ENCODE results near the gene BRINP1. TPM values are rescaled to one million over a fixed set of nuclear protein-coding genes. Genes with fewer than 3 reads are reported as not detected.
A peak's percentile ranks its signal among the peaks of the same experiment; 100 is the strongest.

The BRINP1 gene
- total RNA-seq, 6 donors from 2014 or later = 0.30 to 10.9 (median 0.72) TPM; not detected in 1

DNA sequence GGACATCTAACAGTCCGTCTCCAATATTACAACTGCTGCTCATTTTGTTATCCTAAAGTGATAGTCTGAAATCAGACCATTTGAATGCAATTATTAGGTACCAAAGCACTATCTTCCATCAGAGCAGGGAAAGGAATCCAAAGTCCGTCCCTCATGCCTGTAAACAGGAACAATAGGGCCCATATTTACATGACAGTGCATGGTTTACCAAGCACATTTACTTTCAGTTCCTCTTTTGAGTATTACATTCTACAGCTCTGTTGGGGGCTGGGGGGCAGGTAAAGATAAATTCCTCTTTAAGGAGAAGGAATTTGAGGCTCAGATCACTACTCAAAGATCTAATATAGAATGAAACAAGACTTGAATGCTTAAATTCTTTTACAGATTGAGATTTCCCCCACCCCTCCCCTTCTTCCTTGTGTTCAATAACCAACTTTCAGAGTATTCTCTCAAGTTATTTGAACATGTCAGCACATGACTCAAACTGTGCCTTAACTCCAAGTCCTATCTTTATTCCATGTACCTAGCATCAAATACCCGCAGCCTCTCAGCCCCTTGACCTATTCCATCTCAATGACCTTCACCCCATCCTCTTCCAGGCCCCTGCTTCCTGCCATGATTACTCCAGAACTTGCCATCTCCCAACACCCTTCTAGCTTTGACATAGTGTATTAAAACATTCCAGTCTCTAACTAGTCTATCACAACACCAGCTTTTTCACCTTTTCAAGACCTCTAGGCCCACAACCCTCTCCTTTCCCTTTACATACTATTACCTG, 71.0 kb downstream of the BRINP1 start:
- H3K27ac ChIP-seq = no peak overlapping the region

GRCh38 chr9:119291554-119291953, 77.7 kb downstream of the BRINP1 start:
- H3K27me3 ChIP-seq = no peaks in the 10 kb centered on the region
- DNase-seq (no peak), ATAC-seq (ENCODE audit: low FRiP score in 2 of 2) (no peak)
- no peaks in the 10 kb centered on the region for H3K36me3 ChIP-seq
- H3K4me1 ChIP-seq = no peaks in the 10 kb centered on the region
- 39 to 56% methylated on average over 1 of the region's 1 CpG for whole genome bisulfite sequencing, 2 donors
- H3K9me3 ChIP-seq = no peaks in the 10 kb centered on the region
- no peak overlapping the region for H3K27ac ChIP-seq
- TF ChIP-seq, protein P1, sequence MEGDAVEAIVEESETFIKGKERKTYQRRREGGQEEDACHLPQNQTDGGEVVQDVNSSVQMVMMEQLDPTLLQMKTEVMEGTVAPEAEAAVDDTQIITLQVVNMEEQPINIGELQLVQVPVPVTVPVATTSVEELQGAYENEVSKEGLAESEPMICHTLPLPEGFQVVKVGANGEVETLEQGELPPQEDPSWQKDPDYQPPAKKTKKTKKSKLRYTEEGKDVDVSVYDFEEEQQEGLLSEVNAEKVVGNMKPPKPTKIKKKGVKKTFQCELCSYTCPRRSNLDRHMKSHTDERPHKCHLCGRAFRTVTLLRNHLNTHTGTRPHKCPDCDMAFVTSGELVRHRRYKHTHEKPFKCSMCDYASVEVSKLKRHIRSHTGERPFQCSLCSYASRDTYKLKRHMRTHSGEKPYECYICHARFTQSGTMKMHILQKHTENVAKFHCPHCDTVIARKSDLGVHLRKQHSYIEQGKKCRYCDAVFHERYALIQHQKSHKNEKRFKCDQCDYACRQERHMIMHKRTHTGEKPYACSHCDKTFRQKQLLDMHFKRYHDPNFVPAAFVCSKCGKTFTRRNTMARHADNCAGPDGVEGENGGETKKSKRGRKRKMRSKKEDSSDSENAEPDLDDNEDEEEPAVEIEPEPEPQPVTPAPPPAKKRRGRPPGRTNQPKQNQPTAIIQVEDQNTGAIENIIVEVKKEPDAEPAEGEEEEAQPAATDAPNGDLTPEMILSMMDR (IDR thresholded peaks at IDR 0.05) = no peak
- TF ChIP-seq POLR2A (IDR thresholded peaks at IDR 0.05) (no peak), EP300 (IDR thresholded peaks at IDR 0.05) (no peak), POLR2AphosphoS5 (IDR thresholded peaks at IDR 0.05) (no peak)
- H3K4me3 ChIP-seq = no peak overlapping the region

More for the DNA sequence above, 71.0 kb downstream of the BRINP1 start:
- Histone ChIP-seq H3K9me3 (no peaks in the 10 kb centered on the region), H3K4me1 (no peaks in the 10 kb centered on the region), H3K4me3 (no peak overlapping the region), H3K27me3 (no peaks in the 10 kb centered on the region), H3K36me3 (no peaks in the 10 kb centered on the region)
- TF ChIP-seq, protein P1 (IDR thresholded peaks at IDR 0.05) = no peak
- no peak for TF ChIP-seq POLR2AphosphoS5 (IDR thresholded peaks at IDR 0.05)
- WGBS, 2 donors = 51 to 56% methylated on average over 3 of the region's 3 CpGs
- DNase-seq = no peak
- ATAC-seq (ENCODE audit: low FRiP score in 2 of 2) = no peak

DNA sequence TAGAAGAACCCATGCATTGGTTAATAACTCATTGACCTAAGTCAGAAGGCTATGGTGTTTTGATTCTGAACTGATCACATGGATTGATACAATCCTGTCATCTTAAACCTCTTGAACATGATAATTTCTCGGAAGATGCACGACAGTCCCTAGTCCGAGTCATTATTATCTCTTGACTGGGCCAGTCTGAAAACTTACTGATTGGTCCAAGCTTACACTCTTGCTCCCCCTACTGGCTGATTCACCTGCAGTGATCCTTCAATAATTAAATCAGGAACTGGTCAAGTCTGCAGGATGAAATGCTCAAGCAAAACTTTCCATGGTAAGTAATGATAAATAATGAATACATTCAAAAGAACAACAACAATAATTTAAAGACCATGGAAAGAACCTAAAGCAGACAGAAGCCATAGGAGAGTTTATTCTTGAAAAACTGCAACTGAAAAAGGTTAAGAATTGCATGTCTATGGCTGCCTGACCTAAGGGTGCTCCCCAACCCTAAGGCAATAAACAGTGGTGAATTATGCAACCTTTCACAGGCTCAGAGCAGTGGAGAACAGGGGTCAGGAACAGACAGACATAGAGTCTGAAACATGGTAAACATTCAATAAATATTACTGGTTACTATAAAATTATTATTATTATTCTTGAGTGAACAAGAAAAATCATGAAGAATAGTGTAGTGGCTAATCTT, 79.3 kb downstream of the BRINP1 start:
- Histone ChIP-seq H3K27me3 (no peaks in the 10 kb centered on the region), H3K36me3 (no peaks in the 10 kb centered on the region), H3K4me3 (no peak overlapping the region), H3K4me1 (no peaks in the 10 kb centered on the region), H3K27ac (no peak overlapping the region), H3K9me3 (no peaks in the 10 kb centered on the region)
- DNase-seq (peak in 1 of 2 donors; percentile 38), ATAC-seq (ENCODE audit: low FRiP score in 2 of 2) (peak in 1 of 2 donors; percentile 83)
- 33 to 38% methylated on average over 3 of the region's 3 CpGs for WGBS, 2 donors
- TF ChIP-seq EP300 (IDR thresholded peaks at IDR 0.05) = no peak
- TF ChIP-seq, protein P1 (IDR thresholded peaks at IDR 0.05) = peak; percentile 59 to 78 (median 75)

DNA sequence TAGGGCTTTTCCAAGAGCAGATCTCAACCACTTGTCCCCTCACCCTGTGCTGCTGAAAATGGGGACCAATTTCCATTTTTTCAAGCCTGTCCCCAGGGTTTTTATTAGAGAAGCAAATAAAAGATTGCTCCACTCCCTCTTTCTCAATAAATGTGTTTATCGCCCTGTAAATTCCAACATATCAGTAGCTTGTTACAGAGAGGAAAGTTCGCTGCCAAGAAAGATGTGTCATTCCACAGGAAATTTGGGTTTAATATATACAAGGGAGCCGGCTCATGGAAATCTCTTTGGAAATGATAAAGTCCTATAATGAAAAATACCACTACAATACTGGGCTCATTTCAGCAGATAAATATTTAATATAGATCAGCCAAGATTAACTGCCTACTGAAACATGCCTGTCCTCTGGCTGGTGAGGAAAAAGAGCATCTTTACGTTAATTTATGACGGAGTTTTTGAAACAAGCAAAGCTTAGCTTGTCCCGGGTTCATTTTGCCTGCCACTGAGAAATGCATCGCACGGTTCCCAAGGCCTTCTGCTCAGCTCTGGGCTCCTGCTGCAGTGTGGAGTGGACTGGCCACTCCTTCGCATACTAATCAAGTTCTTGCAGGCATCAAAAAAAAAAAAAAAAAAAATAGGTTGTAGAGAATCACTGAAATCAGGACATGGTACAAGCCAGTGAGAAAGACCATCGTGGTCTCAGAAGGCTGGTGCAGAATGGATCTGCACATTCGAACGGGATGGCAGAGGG, 84.5 kb downstream of the BRINP1 start:
- no peaks in the 10 kb centered on the region for H3K4me1 ChIP-seq
- H3K4me3 ChIP-seq = no peak overlapping the region
- TF ChIP-seq POLR2A (IDR thresholded peaks at IDR 0.05) (no peak), POLR2AphosphoS5 (IDR thresholded peaks at IDR 0.05) (no peak)
- TF ChIP-seq, protein P1 (IDR thresholded peaks at IDR 0.05) = no peak
- no peaks in the 10 kb centered on the region for H3K27me3 ChIP-seq
- no peak for DNase-seq
- H3K36me3 ChIP-seq = no peaks in the 10 kb centered on the region
- 74 to 77% methylated on average over 12 of the region's 12 CpGs for WGBS, 2 donors
- no peak overlapping the region for H3K27ac ChIP-seq
- H3K9me3 ChIP-seq = no peaks in the 10 kb centered on the region
- ATAC-seq (ENCODE audit: low FRiP score in 2 of 2) = no peak

Measured in upper lobe of left lung (tissue), 6 donors.